ENCODE results near the gene CEP295NL. TPM values are rescaled to one million over a fixed set of nuclear protein-coding genes. Genes with fewer than 3 reads are reported as not detected.

Gene CEP295NL
- total RNA-seq, 1 experiment from 2014 or later, result 0.66 TPM

- Histone ChIP-seq H3K9ac (ENCODE audit: extremely low read depth, insufficient read length, low read length) (no peak overlapping the region), H3K23ac (ENCODE audit: insufficient read length, low read depth, low read length) (no peak overlapping the region), H3K18ac (ENCODE audit: insufficient read length, low read depth, low read length) (no peak overlapping the region), H2AFZ (ENCODE audit: low read length) (no peak overlapping the region), H3K4ac (ENCODE audit: low read depth, low read length) (no peak overlapping the region), H3K9me3 (ENCODE audit: control insufficient read depth, low read depth, low read length) (no peaks in the 10 kb centered on the region), H2BK15ac (ENCODE audit: low read depth, low read length) (no peak overlapping the region), H4K20me1 (ENCODE audit: control insufficient read depth, insufficient read depth, insufficient read length) (no peaks in the 10 kb centered on the region), H3K23me2 (ENCODE audit: insufficient read length, low read depth, low read length, poor library complexity, severe bottlenecking) (no peaks in the 10 kb centered on the region), H4K5ac (ENCODE audit: insufficient read length, low read depth, low read length) (no peak overlapping the region), H3K56ac (ENCODE audit: insufficient read length, low read depth, low read length) (no peak overlapping the region), H2BK12ac (ENCODE audit: insufficient read length, low read depth, low read length) (no peak overlapping the region), H3K79me1 (ENCODE audit: insufficient read depth, low read depth, low read length, poor library complexity, severe bottlenecking) (peaks cover 3% of the 10 kb centered on the region), H4K91ac (ENCODE audit: insufficient read length, low read depth, low read length) (no peak overlapping the region), H2BK5ac (ENCODE audit: insufficient read length, low read length) (no peak overlapping the region), H2AK5ac (ENCODE audit: insufficient read length, low read length) (no peak overlapping the region), H3K4me2 (ENCODE audit: insufficient read depth, insufficient read length, low read length) (no peak overlapping the region), H4K8ac (replicated peaks; ENCODE audit: insufficient read length, low read depth, low read length) (no peak overlapping the region), H3K27me3 (ENCODE audit: insufficient read depth, low read length) (no peaks in the 10 kb centered on the region), H2BK20ac (ENCODE audit: low read depth, low read length, poor library complexity, severe bottlenecking) (no peak overlapping the region), H3K4me1 (ENCODE audit: insufficient read depth, low read length) (no peaks in the 10 kb centered on the region), H3T11ph (ENCODE audit: low read length) (no peak overlapping the region), H3K27ac (ENCODE audit: insufficient read length, low read depth, low read length) (no peak overlapping the region), H2BK120ac (ENCODE audit: low read depth, low read length, poor library complexity, severe bottlenecking) (no peak overlapping the region), H3K14ac (ENCODE audit: insufficient read depth, low read length) (no peak overlapping the region; the same call in 1 of the 2 replicates), H3K79me2 (ENCODE audit: insufficient read depth, low read length) (no peaks in the 10 kb centered on the region)
- Mint-ChIP-seq H3K4me1 (peaks cover 12 to 25% of the 10 kb centered on the region in 2 experiments), H3K27me3 (ENCODE audit: low read depth) (no peaks in the 10 kb centered on the region), H3K27ac (no peak overlapping the region), H3K9me3 (no peaks in the 10 kb centered on the region), H3K36me3 (ENCODE audit: insufficient read depth in 1 of 3, low read depth in 3 of 3) (peaks cover 0 to 8% (median 5%) of the 10 kb centered on the region in 3 experiments; a peak in 6 of 7 replicates), H3K4me3 (no peak overlapping the region)
- TF ChIP-seq CTCF (conservative IDR thresholded peaks at IDR 0.05), result no peak
- WGBS (ENCODE audit: extremely low coverage, insufficient read length, low lambda C conversion rate), result no CpG with 5 or more reads among the region's 6 CpGs
- DNase-seq, result no peak
Measured at GRCh38 chr17:78905116-78905515, 2.1 kb upstream of the CEP295NL start.

Measured in H9 (cell line).